HCT116 (cell line): Measurements from ENCODE around the gene SERPINE3. TPM values are rescaled to one million over a fixed set of nuclear protein-coding genes. Genes with fewer than 3 reads are reported as not detected.

Experiments
- ATAC-seq: fragments of 200-7000 bp; cut with Tn5 transposase; 2 replicates; pipeline ENCODE4 v1.9.1; 2020; ENCODE audit warnings: mild to moderate bottlenecking, moderate library complexity
- BruUV-seq: library from RNA; stranded (reverse); fragments of 400-500 nt; replicated peaks from 2 replicates; lab custom pipeline; 2021; lab: Mats Ljungman, UMichigan
- CTCF ChIA-PET: fragments of 300-600 bp; sonication (Branson Sonifier 250); formaldehyde crosslinking; loops from one replicate; lab custom pipeline; 2021; ENCODE audit warnings: antibody characterized with exemption; lab: Charles Lee
- POLR2A ChIA-PET: fragments of 300-600, 350-600 bp; sonication (Branson Sonifier 250); formaldehyde crosslinking; loops from one replicate; lab custom pipeline; 2021; ENCODE audit warnings: antibody characterized with exemption; lab: Charles Lee
- RAD21 ChIA-PET, 2 experiments: fragments of 300-600 bp; sonication (Branson Sonifier 250); formaldehyde crosslinking; loops; one replicate each; lab custom pipeline; 2023; ENCODE audit warnings: low total read pairs in 2 of 2; ENCODE audit not compliant: uncharacterized antibody in 2 of 2, unreplicated experiment in 2 of 2, low non-redundant PET in 1 of 2; lab: Charles Lee
- DNase-seq: peaks from one replicate; pipeline ENCODE4 v3.0.0-alpha.2; 2010; ENCODE audit warnings: low read depth, low spot score
- H2AFZ ChIP-seq: fragments of 200-600 bp; shearing (Covaris generic), sonication (generic); 2 replicates; pipeline ENCODE4 v1.6.1; 2017; ENCODE audit warnings: low read depth, mixed run types, mixed read lengths, antibody characterized with exemption, low read length; ENCODE audit not compliant: poor library complexity, severe bottlenecking
- H3K27ac ChIP-seq: 2 replicates; pipeline ENCODE4 v1.5.1; 2012; ENCODE audit warnings: low read depth, low read length
- H3K27me3 ChIP-seq: fragments of 200-600 bp; sonication (generic); 2 replicates; pipeline ENCODE4 v1.6.1; 2016; ENCODE audit warnings: mixed run types, low read length, mixed read lengths; ENCODE audit not compliant: insufficient read depth
- H3K36me3 ChIP-seq, 2 experiments: fragments of 200-500 bp in 1 of 2; fragments of 200-600 bp in 1 of 2; sonication (Bioruptor generic) in 1 of 2; sonication (generic) in 1 of 2; 2 replicates each; pipeline versions ENCODE4 v1.5.1 to v1.6.1; 2014 to 2016; ENCODE audit warnings: low read length in 2 of 2, inconsistent platforms in 1 of 2, mixed read lengths in 1 of 2, mixed run types in 1 of 2; ENCODE audit not compliant: insufficient read depth in 2 of 2, control insufficient read depth in 1 of 2
- H3K4me1 ChIP-seq, 2 experiments: fragments of 200-600 bp in 1 of 2; sonication (generic) in 1 of 2; 2 replicates each; pipeline versions ENCODE4 v1.5.1 to v1.6.1; 2012 to 2017; ENCODE audit warnings: low read length in 2 of 2, inconsistent platforms in 1 of 2, mild to moderate bottlenecking in 1 of 2, mixed read lengths in 1 of 2, mixed run types in 1 of 2, moderate library complexity in 1 of 2; ENCODE audit not compliant: insufficient read depth in 2 of 2, control insufficient read depth in 1 of 2
- H3K4me2 ChIP-seq: fragments of 200-600 bp; sonication (generic); 2 replicates; pipeline ENCODE4 v1.6.1; 2017; ENCODE audit warnings: mixed run types, low read length, mixed read lengths
- H3K4me3 ChIP-seq, 2 experiments: fragments of 200-600 bp in 1 of 2; sonication (generic) in 1 of 2; replicated peaks in 1 of 2; 2 replicates each; pipeline ENCODE4 v1.5.1; 2011 to 2016; ENCODE audit warnings: low read length in 2 of 2, control low read depth in 1 of 2, low read depth in 1 of 2, mild to moderate bottlenecking in 1 of 2, mixed read lengths in 1 of 2, mixed run types in 1 of 2
- H3K79me2 ChIP-seq: fragments of 200-600 bp; sonication (generic); 2 replicates; pipeline ENCODE4 v1.6.1; 2017; ENCODE audit warnings: mild to moderate bottlenecking, mixed run types, low read length, moderate library complexity, mixed read lengths; ENCODE audit not compliant: insufficient read depth
- H3K9ac ChIP-seq: fragments of 200-600 bp; sonication (generic); 2 replicates; pipeline ENCODE4 v1.6.1; 2016; ENCODE audit warnings: low read length, mixed read lengths
- H3K9me2 ChIP-seq: fragments of 200-600 bp; sonication (generic), shearing (Covaris generic); 2 replicates; pipeline ENCODE4 v1.6.1; 2017; ENCODE audit warnings: mixed run types, mild to moderate bottlenecking, moderate library complexity; ENCODE audit not compliant: insufficient read depth
- H3K9me3 ChIP-seq, 2 experiments: fragments of 200-500 bp in 1 of 2; fragments of 200-600 bp in 1 of 2; sonication (Bioruptor generic) in 1 of 2; sonication (generic) in 1 of 2; 2 replicates each; pipeline ENCODE4 v1.6.1; 2014 to 2017; ENCODE audit warnings: low read length in 2 of 2, mixed read lengths in 2 of 2, inconsistent platforms in 1 of 2, low read depth in 1 of 2, mild to moderate bottlenecking in 1 of 2, mixed run types in 1 of 2, moderate library complexity in 1 of 2; ENCODE audit not compliant: control insufficient read depth in 1 of 2, insufficient read depth in 1 of 2
- H4K20me1 ChIP-seq: fragments of 200-600 bp; sonication (generic), shearing (Covaris generic); 2 replicates; pipeline ENCODE4 v1.6.1; 2017; ENCODE audit warnings: mixed run types, mild to moderate bottlenecking, moderate library complexity; ENCODE audit not compliant: insufficient read depth
- CBX3 ChIP-seq: IDR thresholded peaks from 2 replicates; pipeline ENCODE4 v1.6.1; 2012; ENCODE audit warnings: low read depth
- ELF1 ChIP-seq: IDR thresholded peaks from 2 replicates; pipeline ENCODE4 v1.6.1; 2012; ENCODE audit warnings: low read depth, borderline replicate concordance
- EZH2phosphoT487 ChIP-seq: fragments of 200-600 bp; IDR thresholded peaks from 2 replicates; pipeline ENCODE4 v1.6.1; 2018; ENCODE audit warnings: antibody characterized with exemption, borderline replicate concordance
- JUND ChIP-seq: IDR thresholded peaks from 2 replicates; pipeline ENCODE4 v1.6.1; 2012
- RAD21 ChIP-seq: IDR thresholded peaks from 2 replicates; pipeline ENCODE4 v1.6.1; 2012; ENCODE audit warnings: low read depth, mild to moderate bottlenecking
- SP1 ChIP-seq: IDR thresholded peaks from 2 replicates; pipeline ENCODE4 v1.6.1; 2012; ENCODE audit warnings: low read depth
- SRF ChIP-seq: IDR thresholded peaks from 2 replicates; pipeline ENCODE4 v1.6.1; 2012; ENCODE audit warnings: low read depth
- TCF7L2 ChIP-seq: IDR thresholded peaks from 2 replicates; pipeline ENCODE4 v1.7.0; 2011; ENCODE audit warnings: borderline replicate concordance, inconsistent platforms; ENCODE audit not compliant: insufficient read depth, insufficient read length; ENCODE audit errors: extremely low read depth
- ZNF274 ChIP-seq: fragments of 200-500 bp; sonication (Bioruptor generic); IDR thresholded peaks from 2 replicates; pipeline ENCODE4 v1.6.1; 2014; ENCODE audit warnings: mild to moderate bottlenecking, low read depth, low read length, inconsistent platforms
- intact Hi-C: fragments of 100-400 bp; cut with micrococcal nuclease; formaldehyde crosslinking; loops from 2 replicates; pipeline ENCODE4 v1.10.0; 2022
- total RNA-seq: library from RNA; stranded (reverse); gene quantifications from one replicate; pipeline ENCODE4 v1.2.1, GENCODE V29; 2021; ENCODE audit not compliant: unreplicated experiment
- TF ChIP-seq, protein P1 (sequence below), 3 experiments: fragments of 200-600 bp in 1 of 3; sonication (generic) in 1 of 3; IDR thresholded peaks in 2 of 3; conservative IDR thresholded peaks in 1 of 3; 2 replicates each; pipeline ENCODE4 v1.5.1; 2012 to 2017; ENCODE audit warnings: low read depth in 2 of 3, low read length in 2 of 3, antibody characterized with exemption in 1 of 3, borderline replicate concordance in 1 of 3, control low read depth in 1 of 3, mild to moderate bottlenecking in 1 of 3, mixed read lengths in 1 of 3, mixed run types in 1 of 3, moderate library complexity in 1 of 3; ENCODE audit not compliant: insufficient read depth in 1 of 3
- TF ChIP-seq, protein P2 (sequence below): IDR thresholded peaks from 2 replicates; pipeline ENCODE4 v1.6.1; 2012
- TF ChIP-seq, protein P3 (sequence below): IDR thresholded peaks from 2 replicates; pipeline ENCODE4 v1.6.1; 2012

The SERPINE3 gene
- total RNA-seq, 1 experiment from 2014 or later, result not detected

DNA sequence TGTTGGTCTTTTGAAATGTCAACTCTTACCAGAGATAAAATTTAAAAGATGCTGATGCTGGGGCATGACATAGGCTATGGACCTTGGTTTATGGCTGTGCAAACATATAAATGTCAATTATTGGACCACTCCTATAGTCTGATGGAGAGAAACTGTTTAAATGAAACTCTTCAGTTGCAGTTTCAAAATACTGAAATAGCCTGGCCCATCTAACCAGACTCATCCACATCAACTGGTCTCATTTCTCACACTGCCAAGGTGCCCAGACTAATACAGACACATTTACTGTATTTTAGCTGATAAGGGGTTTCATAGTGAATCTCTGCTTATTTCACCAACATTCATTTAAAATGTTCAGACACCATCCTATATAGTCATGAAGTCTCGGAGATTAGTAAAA is 19.9 kb downstream of the SERPINE3 start:
- ATAC-seq, result no peak
- ChIA-PET RAD21 (no interaction called here), POLR2A (no interaction called here)

DNA sequence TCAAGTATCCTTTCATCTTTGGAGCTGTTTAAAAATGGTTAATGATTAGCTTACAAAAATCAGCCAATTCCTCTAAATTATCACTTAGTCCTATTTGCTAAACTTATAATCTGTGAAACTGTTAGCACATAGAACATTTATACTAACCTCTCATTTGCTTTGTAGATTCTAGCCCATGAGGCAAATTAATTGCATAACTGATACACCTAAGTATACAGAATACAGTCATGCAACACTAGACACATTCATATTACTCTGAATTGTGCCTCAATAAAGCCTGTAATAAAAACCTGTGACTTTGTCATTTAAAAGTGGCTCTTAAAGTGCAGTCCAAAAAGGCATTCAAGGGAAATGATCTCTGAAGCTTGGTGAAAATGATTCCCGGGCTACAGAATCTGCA is 21.0 kb downstream of the SERPINE3 start:
- H3K4me3 ChIP-seq, result no peak overlapping the region
- no peaks in the 10 kb centered on the region for H3K9me2 ChIP-seq
- ChIA-PET RAD21 (interaction anchor here in 1 of 2 experiments (0.6 kb wide), 1 partner anchor 1424 kb away, joined by 5 read pairs; the partner anchor contains the start of gene SPRYD7), CTCF (interaction anchor here (0.9 kb wide), 1 partner anchor 438 kb away, joined by 3 read pairs; no protein-coding TSS in a partner anchor), POLR2A (no interaction called here)
- TF ChIP-seq SRF, result no peak
- TF ChIP-seq ZNF274, result no peak
- TF ChIP-seq JUND, result no peak
- no peak for TF ChIP-seq CBX3
- TF ChIP-seq, protein P1, sequence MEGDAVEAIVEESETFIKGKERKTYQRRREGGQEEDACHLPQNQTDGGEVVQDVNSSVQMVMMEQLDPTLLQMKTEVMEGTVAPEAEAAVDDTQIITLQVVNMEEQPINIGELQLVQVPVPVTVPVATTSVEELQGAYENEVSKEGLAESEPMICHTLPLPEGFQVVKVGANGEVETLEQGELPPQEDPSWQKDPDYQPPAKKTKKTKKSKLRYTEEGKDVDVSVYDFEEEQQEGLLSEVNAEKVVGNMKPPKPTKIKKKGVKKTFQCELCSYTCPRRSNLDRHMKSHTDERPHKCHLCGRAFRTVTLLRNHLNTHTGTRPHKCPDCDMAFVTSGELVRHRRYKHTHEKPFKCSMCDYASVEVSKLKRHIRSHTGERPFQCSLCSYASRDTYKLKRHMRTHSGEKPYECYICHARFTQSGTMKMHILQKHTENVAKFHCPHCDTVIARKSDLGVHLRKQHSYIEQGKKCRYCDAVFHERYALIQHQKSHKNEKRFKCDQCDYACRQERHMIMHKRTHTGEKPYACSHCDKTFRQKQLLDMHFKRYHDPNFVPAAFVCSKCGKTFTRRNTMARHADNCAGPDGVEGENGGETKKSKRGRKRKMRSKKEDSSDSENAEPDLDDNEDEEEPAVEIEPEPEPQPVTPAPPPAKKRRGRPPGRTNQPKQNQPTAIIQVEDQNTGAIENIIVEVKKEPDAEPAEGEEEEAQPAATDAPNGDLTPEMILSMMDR (IDR thresholded peaks at IDR 0.05 in 2 of 3, conservative IDR thresholded peaks at IDR 0.05 in 1 of 3; ENCODE audit: borderline replicate concordance in 1 of 3, insufficient read depth in 1 of 3, low read depth in 2 of 3, low read length in 2 of 3), result no peak
- TF ChIP-seq, protein P2, sequence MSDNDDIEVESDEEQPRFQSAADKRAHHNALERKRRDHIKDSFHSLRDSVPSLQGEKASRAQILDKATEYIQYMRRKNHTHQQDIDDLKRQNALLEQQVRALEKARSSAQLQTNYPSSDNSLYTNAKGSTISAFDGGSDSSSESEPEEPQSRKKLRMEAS, result no peak
- TF ChIP-seq TCF7L2, result no peak
- TF ChIP-seq RAD21, result no peak
- no peak for TF ChIP-seq EZH2phosphoT487
- TF ChIP-seq ELF1, result no peak
- no peak for TF ChIP-seq SP1
- TF ChIP-seq, protein P3, sequence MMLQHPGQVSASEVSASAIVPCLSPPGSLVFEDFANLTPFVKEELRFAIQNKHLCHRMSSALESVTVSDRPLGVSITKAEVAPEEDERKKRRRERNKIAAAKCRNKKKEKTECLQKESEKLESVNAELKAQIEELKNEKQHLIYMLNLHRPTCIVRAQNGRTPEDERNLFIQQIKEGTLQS, result no peak
- no peaks in the 10 kb centered on the region for H3K27me3 ChIP-seq
- H3K36me3 ChIP-seq, result peaks cover 6 to 7% of the 10 kb centered on the region in 2 experiments; a peak in 2 of 4 replicates
- no peaks in the 10 kb centered on the region for H3K79me2 ChIP-seq
- no peaks in the 10 kb centered on the region for H4K20me1 ChIP-seq
- H3K27ac ChIP-seq, result no peak overlapping the region
- intact Hi-C loops, result no loop called here
- H3K4me1 ChIP-seq, result no peaks in the 10 kb centered on the region
- no peaks in the 10 kb centered on the region for H3K9me3 ChIP-seq
- no peak overlapping the region for H3K4me2 ChIP-seq
- no peak overlapping the region for H2AFZ ChIP-seq
- BruUV-seq, result no TSS peak
- DNase-seq, result no peak
- H3K9ac ChIP-seq, result no peak overlapping the region
- ATAC-seq, result no peak

More for the DNA sequence above, 19.9 kb downstream of the SERPINE3 start:
- Histone ChIP-seq H3K4me3 (no peak overlapping the region), H3K79me2 (no peaks in the 10 kb centered on the region), H3K9ac (no peak overlapping the region), H3K9me2 (no peaks in the 10 kb centered on the region), H4K20me1 (no peaks in the 10 kb centered on the region), H3K27ac (no peak overlapping the region), H3K9me3 (no peaks in the 10 kb centered on the region), H3K36me3 (no peaks in the 10 kb centered on the region; a peak in 1 of 4 replicates), H2AFZ (no peak overlapping the region), H3K4me1 (no peaks in the 10 kb centered on the region), H3K27me3 (no peaks in the 10 kb centered on the region), H3K4me2 (no peak overlapping the region)
- DNase-seq, result no peak
- intact Hi-C loops, result no loop called here
- CTCF ChIA-PET, result no interaction called here
- TF ChIP-seq, protein P1 (IDR thresholded peaks at IDR 0.05 in 2 of 3, conservative IDR thresholded peaks at IDR 0.05 in 1 of 3; ENCODE audit: borderline replicate concordance in 1 of 3, insufficient read depth in 1 of 3, low read depth in 2 of 3, low read length in 2 of 3), result no peak
- no TSS peak for BruUV-seq
